Measurements from ENCODE around the gene MED26.

The MED26 gene

DNA sequence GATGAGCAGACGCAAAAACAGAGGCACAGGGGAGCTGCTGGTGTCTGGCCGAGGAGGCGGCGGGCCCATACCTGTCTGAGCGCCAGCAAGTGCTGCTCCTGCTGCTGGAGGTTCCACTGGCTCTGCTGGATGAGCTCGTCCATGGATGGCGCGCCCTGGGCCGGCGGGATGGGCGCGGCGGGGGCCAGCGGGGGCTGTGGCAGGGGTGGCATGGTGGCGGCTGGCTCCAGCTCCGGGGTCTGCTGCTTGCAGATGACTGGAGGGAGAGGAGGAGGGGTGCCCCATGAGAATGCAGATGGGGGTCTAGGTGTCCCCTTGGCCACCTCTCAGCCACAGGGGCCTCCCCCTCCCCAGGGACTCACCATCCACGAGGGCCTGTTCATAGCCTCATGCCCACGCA, 92.6 kb downstream of the MED26 start:
- no peak for DNase-seq

GRCh38 chr19:16532440-16533234, 95.4 kb downstream of the MED26 start:
- DNase-seq = no peak

DNA sequence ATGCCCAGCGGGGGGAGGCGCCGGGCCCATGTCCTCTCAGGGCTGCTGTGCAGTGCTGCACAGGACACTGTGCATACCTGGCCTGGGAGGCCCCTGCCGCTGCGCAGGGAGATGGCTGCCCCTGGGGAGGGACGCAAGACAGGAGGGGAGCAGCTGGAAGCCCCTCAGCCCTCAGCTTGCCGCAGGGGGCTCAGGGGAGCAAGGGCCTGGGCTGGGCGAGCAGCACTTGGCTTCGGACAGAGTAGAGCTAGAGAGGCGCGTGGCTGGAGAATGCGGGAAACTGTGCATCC, 96.7 kb downstream of the MED26 start:
- DNase-seq = no peak

DNA sequence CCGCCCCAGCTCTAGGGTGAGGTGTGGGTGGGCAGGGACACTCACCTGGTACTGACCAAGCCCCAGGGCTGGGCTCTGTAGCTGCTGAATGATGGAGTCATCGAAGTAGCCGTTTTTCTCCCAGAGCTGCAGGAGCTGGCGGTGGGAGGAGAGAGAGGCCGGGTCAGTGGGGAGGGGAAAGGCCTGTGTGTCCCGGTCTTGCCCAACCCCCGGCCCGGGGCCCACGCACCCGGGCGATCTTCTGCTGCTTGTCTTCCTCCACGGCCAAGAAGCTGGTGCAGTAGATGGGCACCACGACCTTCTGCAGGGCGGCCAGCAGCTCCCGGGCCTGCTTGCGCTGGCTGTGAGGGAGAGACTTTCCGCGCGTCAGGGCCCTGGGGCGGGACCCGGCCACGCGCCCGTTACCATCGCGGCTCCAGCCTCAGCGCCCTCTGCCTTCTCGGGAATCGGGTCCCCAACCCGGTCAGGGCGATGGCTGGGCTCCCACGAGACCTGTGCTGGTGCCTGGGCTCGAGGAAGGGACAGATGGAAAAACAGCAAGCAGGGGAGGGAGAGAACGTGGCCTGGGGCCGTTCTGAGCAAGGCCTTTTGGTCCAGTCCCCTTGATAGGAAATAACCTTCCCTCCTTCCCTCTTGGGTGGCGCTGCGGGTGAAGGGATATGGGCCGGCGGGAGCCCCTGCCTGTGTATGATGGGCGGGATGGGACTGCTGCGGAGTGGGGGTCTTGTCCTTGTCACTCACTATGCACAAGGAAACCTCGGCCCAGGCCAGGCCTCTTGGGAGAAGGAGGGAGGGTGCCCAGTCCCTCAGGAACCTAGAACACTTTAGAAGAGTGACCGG, 97.2 kb downstream of the MED26 start:
- DNase-seq = no peak

DNA sequence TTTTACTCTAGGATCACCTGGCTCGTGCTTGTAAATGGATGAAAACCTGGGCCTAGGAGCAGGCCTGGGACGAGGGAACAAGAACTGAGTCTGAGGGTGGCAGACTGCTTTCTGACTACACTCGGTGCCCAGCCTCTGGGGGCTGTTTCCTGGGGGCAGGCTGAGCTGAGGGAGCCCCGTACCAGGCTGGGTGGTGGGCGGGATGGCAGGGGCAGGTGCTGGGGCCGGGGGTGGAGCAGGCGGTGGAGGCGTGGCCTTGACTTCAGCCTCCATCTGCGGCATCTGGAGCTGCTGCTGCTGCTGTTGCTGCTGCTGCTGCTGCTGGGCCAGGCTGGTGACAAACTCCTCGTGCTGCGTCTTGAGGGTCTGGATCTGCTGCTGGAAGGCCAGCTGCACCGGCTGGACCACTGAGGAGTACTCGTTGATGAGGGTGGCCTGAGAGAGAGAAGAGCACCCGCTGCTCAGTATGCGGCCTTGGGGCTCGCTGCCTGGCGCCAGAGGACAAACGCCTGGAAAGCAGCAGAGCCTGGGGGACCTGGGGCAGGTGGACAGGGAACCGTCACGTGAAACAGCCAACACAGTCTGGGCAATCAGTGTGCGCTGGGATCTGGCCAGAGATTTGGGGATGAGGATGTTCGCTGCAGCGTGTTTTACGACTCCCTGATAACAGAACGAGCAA, 98.4 kb downstream of the MED26 start:
- no peak for DNase-seq

- peak in 4 of 5 experiments; percentile 18 to 64 (median 30) for DNase-seq
Measured at GRCh38 chr19:16527971-16528521, 100.0 kb downstream of the MED26 start.

DNA sequence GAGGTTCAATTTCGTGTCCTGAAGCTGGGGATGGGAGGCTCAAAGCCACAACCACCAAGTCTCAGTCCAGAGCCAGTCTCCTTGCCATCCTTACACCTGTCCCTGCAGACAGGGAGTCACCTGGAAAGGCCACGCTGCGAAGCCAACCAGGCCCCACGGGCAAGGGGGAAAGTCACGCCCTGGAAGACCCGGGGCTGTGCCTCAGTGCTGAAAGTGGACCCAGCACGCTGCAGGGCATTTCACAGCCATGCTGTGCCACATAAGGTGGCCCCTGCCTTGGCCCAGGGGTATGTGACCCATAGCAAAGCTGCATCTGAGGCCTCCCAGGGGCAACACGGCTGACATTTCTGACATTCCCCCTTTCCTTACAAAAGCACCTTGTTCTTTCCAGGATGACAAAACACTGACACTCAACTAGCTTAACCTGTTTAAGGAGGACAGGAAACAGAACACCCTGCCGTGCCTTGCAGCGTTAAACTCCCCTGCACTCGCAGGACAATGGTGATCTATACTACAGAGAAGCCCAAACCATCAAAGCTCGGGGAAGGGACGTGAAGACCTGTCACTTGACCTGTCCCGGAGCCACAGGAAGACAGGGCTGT, 100.6 kb downstream of the MED26 start:
- DNase-seq = no peak

DNA sequence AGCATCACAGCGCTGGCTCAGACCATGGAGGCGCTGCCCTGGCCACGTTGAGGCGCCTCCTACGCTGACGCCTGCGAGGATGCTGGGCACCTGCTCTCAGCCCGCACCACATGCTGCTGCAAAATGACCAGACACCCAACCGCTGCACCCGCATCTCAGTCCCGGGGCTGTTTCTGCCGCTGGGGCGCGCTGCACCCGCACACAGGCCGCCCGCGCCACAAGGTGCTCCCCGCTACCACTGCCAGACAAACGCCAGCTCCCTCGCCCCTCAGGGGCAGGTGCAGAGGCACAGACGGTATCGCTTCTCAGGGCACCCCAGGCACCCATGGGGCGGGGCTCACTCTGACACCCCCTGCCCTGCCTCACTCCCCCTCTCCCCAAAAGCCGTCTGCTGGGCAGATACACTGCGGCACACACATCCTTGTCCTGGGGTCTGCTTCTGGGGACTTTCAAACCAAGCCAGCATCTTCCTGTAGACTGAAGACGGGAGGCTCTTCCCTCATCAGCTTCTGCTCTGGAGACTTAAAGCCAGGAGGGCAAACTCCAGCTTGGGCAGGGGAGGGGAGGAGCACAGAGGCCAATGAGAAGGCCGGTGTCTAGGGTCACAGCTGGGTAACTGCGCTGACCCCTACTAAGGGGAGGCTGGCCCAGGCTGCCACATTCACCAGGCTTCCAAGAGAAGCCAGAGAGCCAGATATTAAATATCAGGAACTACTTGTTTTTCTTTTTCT, 102.1 kb downstream of the MED26 start:
- no peak for DNase-seq

DNA sequence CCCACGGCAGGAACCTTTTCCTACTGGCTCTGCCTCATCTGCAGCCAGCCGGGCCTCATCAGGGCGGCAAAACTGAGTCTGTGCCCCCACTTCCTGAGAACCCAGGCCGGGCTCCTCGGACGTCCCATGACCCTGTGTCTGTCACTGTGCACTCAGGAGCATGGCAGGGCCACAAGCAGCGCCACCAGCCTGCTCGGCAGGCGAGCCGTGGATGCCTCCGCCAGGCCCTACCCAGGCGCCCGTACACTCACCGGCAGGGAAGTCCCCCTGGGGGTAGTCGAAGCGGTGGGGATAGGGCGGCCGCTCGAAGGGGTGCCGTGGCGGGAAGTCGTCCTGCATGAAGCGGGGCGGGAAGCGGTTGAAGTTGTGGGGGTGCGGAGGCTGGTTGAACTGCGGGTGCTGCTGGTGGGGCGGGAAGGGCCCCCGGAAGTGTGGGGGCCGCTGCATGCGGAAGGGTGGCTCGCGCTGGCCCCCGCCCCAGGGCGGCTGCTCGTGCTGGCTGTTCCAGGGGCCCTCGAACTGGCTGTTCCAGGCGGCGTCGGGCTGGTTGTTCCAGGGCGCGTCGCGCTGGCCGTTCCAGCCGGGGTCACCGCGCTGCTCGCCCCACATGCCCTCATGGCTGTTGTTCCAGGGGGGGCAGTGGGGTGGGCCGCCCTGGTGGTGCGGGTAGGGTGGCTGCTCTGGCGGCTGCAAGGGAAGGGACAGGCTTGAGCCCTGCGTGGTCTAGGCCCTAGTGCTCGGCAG, 102.8 kb downstream of the MED26 start:
- no peak for DNase-seq

Measured in T-helper 2 cell (primary cell).